GM12892 (cell line): ENCODE data around the gene SRGAP2C.
"Not testable (repeated sequence)": the region's sequence is repeated elsewhere in the genome, so short reads cannot be mapped to it uniquely, and the experiment has no call there.

ENCODE experiments used
- POLR2A ChIP-seq: IDR thresholded peaks from 2 replicates; pipeline ENCODE4 v1.6.1; 2011; ENCODE audit warnings: low read depth, low read length, control low read depth
- POLR2AphosphoS5 ChIP-seq: IDR thresholded peaks from 2 replicates; pipeline ENCODE4 v1.6.1; 2011; ENCODE audit warnings: low read depth, low read length, control low read depth

GRCh38 chr1:121395718-121396201, 211.0 kb downstream of the SRGAP2C start:
- not testable (repeated sequence) for TF ChIP-seq POLR2A, POLR2AphosphoS5
